Caco-2 (cell line): ENCODE data around the gene E2F4. TPM values are rescaled to one million over a fixed set of nuclear protein-coding genes. Genes with fewer than 3 reads are reported as not detected.

Source experiments
- BruUV-seq: library from RNA; stranded (reverse); fragments of 400-500 nt; replicated peaks from 2 replicates; lab custom pipeline; 2021; lab: Mats Ljungman, UMichigan
- CTCF ChIA-PET: fragments of 300-600 bp; sonication (Branson Sonifier 250); formaldehyde crosslinking; loops from one replicate; lab custom pipeline; 2022; ENCODE audit warnings: antibody characterized with exemption; lab: Charles Lee
- POLR2A ChIA-PET: fragments of 300-600 bp; sonication (Branson Sonifier 250); formaldehyde crosslinking; loops from one replicate; lab custom pipeline; 2022; ENCODE audit warnings: antibody characterized with exemption; lab: Charles Lee
- DNase-seq, 2 experiments: peaks; one replicate each; pipeline versions ENCODE4 v3.0.0 to v3.0.0-alpha.2; 2020 to 2022
- H3K27me3 ChIP-seq: replicated peaks from 2 replicates; pipeline ENCODE4 v1.6.0; 2011; ENCODE audit warnings: low read length; ENCODE audit not compliant: control insufficient read depth, insufficient read depth
- H3K36me3 ChIP-seq: 2 replicates; pipeline ENCODE4 v1.5.1; 2011; ENCODE audit warnings: low read length; ENCODE audit not compliant: control insufficient read depth, insufficient read depth
- H3K4me1 ChIP-seq: fragments of 250-450 bp; sonication (Bioruptor Pico); 2 replicates; pipeline ENCODE4 v1.5.1; 2020; ENCODE audit warnings: mild to moderate bottlenecking
- H3K4me3 ChIP-seq: 2 replicates; pipeline ENCODE4 v1.5.1; 2011; ENCODE audit warnings: low read depth, mild to moderate bottlenecking, control low read depth, low read length
- H3K9me3 ChIP-seq: fragments of 250-450 bp; sonication (Bioruptor Pico); 2 replicates; pipeline ENCODE4 v1.5.1; 2020; ENCODE audit warnings: mild to moderate bottlenecking, moderate library complexity
- H3K27ac Mint-ChIP-seq: one replicate; pipeline ENCODE4 v1.8.0; 2022; ENCODE audit warnings: mixed read lengths; ENCODE audit not compliant: unreplicated experiment
- H3K27me3 Mint-ChIP-seq: one replicate; pipeline ENCODE4 v1.8.0; 2022; ENCODE audit warnings: mixed read lengths; ENCODE audit not compliant: insufficient read depth, unreplicated experiment
- H3K36me3 Mint-ChIP-seq: one replicate; pipeline ENCODE4 v1.8.0; 2022; ENCODE audit warnings: mild to moderate bottlenecking, mixed read lengths; ENCODE audit not compliant: insufficient read depth, unreplicated experiment
- H3K4me1 Mint-ChIP-seq: one replicate; pipeline ENCODE4 v1.8.0; 2022; ENCODE audit warnings: low read depth, mixed read lengths; ENCODE audit not compliant: unreplicated experiment
- H3K4me3 Mint-ChIP-seq: one replicate; pipeline ENCODE4 v1.8.0; 2022; ENCODE audit warnings: mild to moderate bottlenecking, moderate library complexity, mixed read lengths; ENCODE audit not compliant: unreplicated experiment
- H3K9me3 Mint-ChIP-seq: one replicate; pipeline ENCODE4 v1.8.0; 2022; ENCODE audit warnings: mixed read lengths; ENCODE audit not compliant: unreplicated experiment
- intact Hi-C: fragments of 100-400 bp; cut with micrococcal nuclease; formaldehyde crosslinking; loops from one replicate; pipeline ENCODE4 v1.10.0; 2022; ENCODE audit not compliant: unreplicated experiment
- total RNA-seq: library from RNA; stranded (reverse); gene quantifications from 2 replicates; pipeline ENCODE4 v1.2.3, GENCODE V29; 2022
- TF ChIP-seq, protein P1 (sequence below), 2 experiments: fragments of 200-600 bp in 1 of 2; IDR thresholded peaks; 1 replicate in 1 of 2; 2 replicates in 1 of 2; pipeline versions ENCODE4 v1.5.1 to v1.8.0; 2011 to 2022; ENCODE audit warnings: antibody characterized with exemption in 1 of 2, control low read depth in 1 of 2, inconsistent platforms in 1 of 2, low read depth in 1 of 2, low read length in 1 of 2, mild to moderate bottlenecking in 1 of 2, moderate library complexity in 1 of 2; ENCODE audit not compliant: insufficient read depth in 1 of 2, severe bottlenecking in 1 of 2, unreplicated experiment in 1 of 2

The E2F4 gene
- total RNA-seq, 1 experiment from 2014 or later: 115 TPM

- H3K27ac Mint-ChIP-seq: no peak within 1 kb of the TSS
- no peaks in the 10 kb centered on the region for H3K9me3 ChIP-seq
- no peaks in the 10 kb centered on the region for H3K9me3 Mint-ChIP-seq
- intact Hi-C loops: no loop called here
- H3K27me3 Mint-ChIP-seq: peaks cover 3% of the 10 kb centered on the region
- H3K4me3 Mint-ChIP-seq: no peak within 1 kb of the TSS
- TF ChIP-seq, protein P1, sequence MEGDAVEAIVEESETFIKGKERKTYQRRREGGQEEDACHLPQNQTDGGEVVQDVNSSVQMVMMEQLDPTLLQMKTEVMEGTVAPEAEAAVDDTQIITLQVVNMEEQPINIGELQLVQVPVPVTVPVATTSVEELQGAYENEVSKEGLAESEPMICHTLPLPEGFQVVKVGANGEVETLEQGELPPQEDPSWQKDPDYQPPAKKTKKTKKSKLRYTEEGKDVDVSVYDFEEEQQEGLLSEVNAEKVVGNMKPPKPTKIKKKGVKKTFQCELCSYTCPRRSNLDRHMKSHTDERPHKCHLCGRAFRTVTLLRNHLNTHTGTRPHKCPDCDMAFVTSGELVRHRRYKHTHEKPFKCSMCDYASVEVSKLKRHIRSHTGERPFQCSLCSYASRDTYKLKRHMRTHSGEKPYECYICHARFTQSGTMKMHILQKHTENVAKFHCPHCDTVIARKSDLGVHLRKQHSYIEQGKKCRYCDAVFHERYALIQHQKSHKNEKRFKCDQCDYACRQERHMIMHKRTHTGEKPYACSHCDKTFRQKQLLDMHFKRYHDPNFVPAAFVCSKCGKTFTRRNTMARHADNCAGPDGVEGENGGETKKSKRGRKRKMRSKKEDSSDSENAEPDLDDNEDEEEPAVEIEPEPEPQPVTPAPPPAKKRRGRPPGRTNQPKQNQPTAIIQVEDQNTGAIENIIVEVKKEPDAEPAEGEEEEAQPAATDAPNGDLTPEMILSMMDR (IDR thresholded peaks at IDR 0.05; ENCODE audit: insufficient read depth in 1 of 2, low read depth in 1 of 2, low read length in 1 of 2, severe bottlenecking in 1 of 2, unreplicated experiment in 1 of 2): no peak
- no peak within 1 kb of the TSS for H3K4me3 ChIP-seq
- peaks cover 14% of the 10 kb centered on the region for H3K4me1 Mint-ChIP-seq
- H3K27me3 ChIP-seq: no peaks in the 10 kb centered on the region
- H3K4me1 ChIP-seq: peaks cover 33% of the 10 kb centered on the region
- DNase-seq: no peak
- POLR2A ChIA-PET: no interaction called here
- peaks cover 33% of the 10 kb centered on the region for H3K36me3 Mint-ChIP-seq
- peaks cover 9% of the 10 kb centered on the region for H3K36me3 ChIP-seq
- CTCF ChIA-PET: no interaction called here
- no TSS peak for BruUV-seq
Measured at GRCh38 chr16:67190041-67190440, 1.9 kb upstream of the E2F4 start, which contains the start of gene EXOC3L1. TSS of gene EXOC3L1 (minus strand) at chr16:67190136. CDS start at chr16:67189676, 460 bp downstream.

DNA sequence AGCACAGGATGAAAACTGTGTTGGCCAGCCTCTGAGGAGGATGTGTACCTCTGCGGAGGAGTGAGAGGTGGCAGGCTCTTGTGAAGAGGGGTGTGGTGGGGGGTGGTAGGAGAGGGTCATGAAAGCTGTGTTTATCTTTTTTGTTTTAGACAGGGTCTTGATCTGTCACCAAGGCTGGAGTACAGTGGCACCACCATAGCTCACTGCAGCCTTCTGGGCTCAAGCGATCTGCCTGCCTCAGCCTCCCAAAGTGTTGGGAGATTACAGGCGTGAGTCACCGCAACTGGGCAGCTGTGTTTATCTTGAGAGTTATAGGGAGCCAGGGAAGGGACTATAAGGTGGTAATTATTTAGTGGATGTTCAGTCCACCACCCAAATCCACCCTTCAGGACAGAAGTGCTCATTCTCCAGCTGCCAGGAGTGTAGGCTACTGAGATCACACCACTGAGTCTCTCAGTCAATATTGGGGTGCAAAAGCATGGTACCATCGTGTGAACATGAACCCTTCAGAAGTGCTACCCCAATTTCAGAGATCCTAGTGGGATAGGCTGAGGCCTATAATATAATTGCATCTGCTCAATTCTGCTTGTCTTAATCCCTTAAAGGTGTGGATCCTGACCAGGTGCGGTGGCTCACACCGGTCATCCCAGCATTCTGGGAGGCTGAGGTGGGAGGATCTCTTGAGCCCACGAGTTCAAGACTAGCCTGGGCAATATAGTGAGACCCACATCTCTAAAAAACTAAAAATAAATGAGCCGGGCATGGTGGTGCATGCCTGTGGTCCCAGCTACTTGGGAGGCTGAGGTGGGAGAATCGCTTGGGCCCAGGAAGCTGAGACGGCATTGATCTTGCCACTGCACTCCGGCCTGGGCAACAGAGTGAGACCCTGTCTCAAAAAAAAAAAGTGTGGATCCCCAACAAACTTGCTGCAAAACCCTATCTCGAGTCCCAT lies 1.2 kb upstream of the E2F4 start:
- H3K27ac Mint-ChIP-seq: peak overlapping the region; percentile 54
- CTCF ChIA-PET: no interaction called here
- TF ChIP-seq, protein P1 (IDR thresholded peaks at IDR 0.05; ENCODE audit: insufficient read depth in 1 of 2, low read depth in 1 of 2, low read length in 1 of 2, severe bottlenecking in 1 of 2, unreplicated experiment in 1 of 2): no peak

DNA sequence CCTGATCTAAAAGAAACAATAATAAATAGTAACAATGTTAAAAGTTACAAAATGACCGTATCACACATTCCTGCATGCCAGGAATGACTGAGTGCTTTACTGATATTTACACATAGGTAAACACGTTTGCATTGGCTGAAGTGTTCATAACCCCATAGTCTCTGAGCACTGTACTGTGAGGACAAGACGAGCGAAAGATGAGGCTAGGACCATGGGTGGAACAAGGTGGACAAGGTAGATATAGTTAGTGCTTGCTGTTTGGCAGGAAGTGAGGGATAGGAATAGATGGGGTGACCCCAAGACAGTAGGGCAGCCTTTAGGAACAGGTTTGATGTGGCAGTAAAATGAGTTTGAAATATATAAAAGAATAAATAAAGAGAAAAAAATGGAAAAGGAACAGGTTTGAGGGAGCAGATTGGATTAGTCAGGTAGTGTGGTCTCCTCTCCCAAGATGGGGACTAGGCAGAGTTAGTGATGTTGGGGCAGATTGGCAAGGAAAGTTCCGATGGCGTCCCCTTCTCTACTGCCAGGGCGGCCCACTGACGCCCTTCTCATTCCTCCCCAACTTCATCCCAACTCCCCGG lies 452 bp upstream of the E2F4 start:
- CTCF ChIA-PET: no interaction called here
- Mint-ChIP-seq H3K36me3 (peaks cover 41% of the 10 kb centered on the region), H3K9me3 (no peaks in the 10 kb centered on the region), H3K4me1 (peaks cover 18% of the 10 kb centered on the region), H3K27me3 (no peaks in the 10 kb centered on the region), H3K27ac (peak overlapping the region; percentile 54), H3K4me3 (peak overlapping the region; percentile 77)
- Histone ChIP-seq H3K27me3 (no peaks in the 10 kb centered on the region), H3K4me3 (peak overlapping the region; percentile 90), H3K36me3 (peaks cover 11% of the 10 kb centered on the region), H3K9me3 (no peaks in the 10 kb centered on the region), H3K4me1 (peaks cover 22% of the 10 kb centered on the region)
- intact Hi-C loops: no loop called here
- BruUV-seq: no TSS peak
- DNase-seq: no peak
- TF ChIP-seq, protein P1 (IDR thresholded peaks at IDR 0.05; ENCODE audit: insufficient read depth in 1 of 2, low read depth in 1 of 2, low read length in 1 of 2, severe bottlenecking in 1 of 2, unreplicated experiment in 1 of 2): no peak
- POLR2A ChIA-PET: no interaction called here

More for the DNA sequence above, 1.2 kb upstream of the E2F4 start:
- no peaks in the 10 kb centered on the region for H3K27me3 ChIP-seq
- no peak for DNase-seq
- POLR2A ChIA-PET: no interaction called here
- Mint-ChIP-seq H3K9me3 (no peaks in the 10 kb centered on the region), H3K4me3 (peak overlapping the region; percentile 77), H3K36me3 (peaks cover 33% of the 10 kb centered on the region), H3K27me3 (no peaks in the 10 kb centered on the region), H3K4me1 (peaks cover 10% of the 10 kb centered on the region)
- H3K4me1 ChIP-seq: peaks cover 26% of the 10 kb centered on the region
- BruUV-seq: no TSS peak
- intact Hi-C loops: no loop called here
- H3K4me3 ChIP-seq: no peak overlapping the region
- no peaks in the 10 kb centered on the region for H3K9me3 ChIP-seq
- H3K36me3 ChIP-seq: peaks cover 9% of the 10 kb centered on the region
